B cell (primary cell): ENCODE data around the gene POTEG. TPM values are rescaled to one million over a fixed set of nuclear protein-coding genes. Genes with fewer than 3 reads are reported as not detected.
"Not testable (repeated sequence)": the region's sequence is repeated elsewhere in the genome, so short reads cannot be mapped to it uniquely, and the experiment has no call there.

ENCODE experiments used
- ATAC-seq: fragments of 200-7000 bp; cut with Tn5 transposase; one replicate; pipeline ENCODE4 v1.10.0; 2021; ENCODE audit warnings: low read depth, mild to moderate bottlenecking, moderate number of reproducible peaks, moderate library complexity
- CTCF ChIA-PET: fragments of 350-600 bp; sonication (Branson Sonifier 250); formaldehyde crosslinking; loops from one replicate; lab custom pipeline; 2021; ENCODE audit warnings: antibody characterized with exemption, inconsistent platforms; lab: Charles Lee
- POLR2A ChIA-PET: fragments of 350-600 bp; sonication (Branson Sonifier 250); formaldehyde crosslinking; loops from one replicate; lab custom pipeline; 2021; ENCODE audit warnings: antibody characterized with exemption; lab: Charles Lee
- DNase-seq: peaks from one replicate; pipeline ENCODE4 v3.0.0; 2013
- H2AFZ ChIP-seq: 2 replicates; pipeline ENCODE4 v1.6.1; 2012; ENCODE audit warnings: mild to moderate bottlenecking, low read depth, low read length; ENCODE audit not compliant: insufficient read depth, poor library complexity, severe bottlenecking
- H3K27ac ChIP-seq, 2 donors: 1 replicate in 1 of 2; 2 replicates in 1 of 2; pipeline ENCODE4 v1.5.1; 2012 to 2013; ENCODE audit warnings: low read length in 2 of 2, mild to moderate bottlenecking in 2 of 2, moderate library complexity in 1 of 2
- H3K27me3 ChIP-seq, 4 experiments: fragments of 200-600 bp in 1 of 4; sonication (generic) in 1 of 4; replicated peaks in 1 of 4; 1 replicate in 2 of 4; 2 replicates in 2 of 4; pipeline versions ENCODE4 v1.6.1 to v1.7.0; 2013 to 2016; ENCODE audit warnings: low read length in 3 of 4, mild to moderate bottlenecking in 2 of 4, mixed read lengths in 1 of 4, moderate library complexity in 1 of 4; ENCODE audit not compliant: insufficient read depth in 4 of 4, control insufficient read depth in 3 of 4; ENCODE audit errors: control extremely low read depth in 1 of 4
- H3K36me3 ChIP-seq, 2 experiments: replicated peaks in 1 of 2; 1 replicate in 1 of 2; 2 replicates in 1 of 2; pipeline versions ENCODE4 v1.6.1 to v1.7.1; 2013; ENCODE audit warnings: low read length in 1 of 2; ENCODE audit not compliant: insufficient read depth in 2 of 2, control insufficient read depth in 1 of 2; ENCODE audit errors: control extremely low read depth in 1 of 2, extremely low read depth in 1 of 2
- H3K4me1 ChIP-seq, 2 donors: fragments of 200-600 bp in 1 of 2; sonication (generic) in 1 of 2; 1 replicate in 1 of 2; 2 replicates in 1 of 2; pipeline versions ENCODE4 v1.5.1 to v1.6.1; 2013 to 2017; ENCODE audit warnings: low read length in 2 of 2; ENCODE audit not compliant: control insufficient read depth in 2 of 2, insufficient read depth in 2 of 2
- H3K4me2 ChIP-seq: replicated peaks from 2 replicates; pipeline ENCODE3; 2012; ENCODE audit warnings: mild to moderate bottlenecking, low read depth, low read length; ENCODE audit not compliant: poor library complexity, severe bottlenecking
- H3K4me3 ChIP-seq, 5 experiments: fragments of 200-600 bp in 1 of 5; sonication (generic) in 1 of 5; 1 replicate in 3 of 5; 2 replicates in 2 of 5; pipeline versions ENCODE4 v1.5.1 to v1.7.0; 2011 to 2016; ENCODE audit warnings: low read length in 4 of 5, mild to moderate bottlenecking in 4 of 5, low read depth in 2 of 5, control low read depth in 1 of 5, moderate library complexity in 1 of 5; ENCODE audit not compliant: insufficient read depth in 1 of 5; ENCODE audit errors: control extremely low read depth in 1 of 5, extremely low read depth in 1 of 5
- H3K79me2 ChIP-seq: fragments of 200-600 bp; sonication (generic); one replicate; pipeline ENCODE4 v1.6.0; 2016; ENCODE audit warnings: low read length; ENCODE audit not compliant: control insufficient read depth, insufficient read depth
- H3K9ac ChIP-seq: fragments of 200-600 bp; sonication (generic); 2 replicates; pipeline ENCODE4 v1.6.1; 2017; ENCODE audit warnings: mild to moderate bottlenecking, low read length, moderate library complexity
- H3K9me3 ChIP-seq, 3 donors: one replicate each; pipeline versions ENCODE4 v1.6.1 to v1.7.1; 2013; ENCODE audit warnings: low read length in 2 of 3; ENCODE audit not compliant: control insufficient read depth in 2 of 3, insufficient read depth in 1 of 3; ENCODE audit errors: control extremely low read depth in 1 of 3
- H4K20me1 ChIP-seq: 2 replicates; pipeline ENCODE4 v1.6.0; 2012; ENCODE audit warnings: mild to moderate bottlenecking, low read length; ENCODE audit not compliant: insufficient read depth, control insufficient read depth, poor library complexity, severe bottlenecking
- H3K27ac Mint-ChIP-seq: one replicate; pipeline ENCODE4 v1.8.0; 2021; ENCODE audit warnings: mixed read lengths
- H3K27me3 Mint-ChIP-seq: one replicate; pipeline ENCODE4 v1.8.0; 2021; ENCODE audit warnings: mixed read lengths
- H3K4me1 Mint-ChIP-seq: one replicate; pipeline ENCODE4 v1.8.0; 2021; ENCODE audit warnings: mixed read lengths
- H3K4me3 Mint-ChIP-seq: one replicate; pipeline ENCODE4 v1.8.0; 2021; ENCODE audit warnings: mixed read lengths
- H3K9me3 Mint-ChIP-seq: one replicate; pipeline ENCODE4 v1.8.0; 2022; ENCODE audit warnings: mixed read lengths; ENCODE audit not compliant: insufficient read depth
- WGBS: methylation state at CpG from one replicate; pipeline ENCODE4 v1.1.5; 2013; ENCODE audit warnings: missing lambda C conversion rate; ENCODE audit not compliant: insufficient coverage; 5-methylcytosine and 5-hydroxymethylcytosine counted together
- intact Hi-C: fragments of 100-400 bp; cut with micrococcal nuclease; formaldehyde crosslinking; loops from one replicate; pipeline ENCODE4 v1.10.0; 2022
- polyA plus RNA-seq: library from polyadenylated mRNA; depleted of rRNA; stranded (reverse); fragments of >200 nt; gene quantifications from 2 replicates; pipeline ENCODE4 v1.2.3, GENCODE V29; 2012
- total RNA-seq, 2 donors: library from RNA; stranded (reverse); fragments of 120-200 nt in 1 of 2; gene quantifications; 1 replicate in 1 of 2; 2 replicates in 1 of 2; pipeline versions ENCODE4 v1.2.3 to v1.2.4, GENCODE V29; 2013 to 2022

The POTEG gene
- total and polyA plus RNA-seq, 2 donors (not counting 1 experiment from before 2014, with no cell fraction given) = 0.24 TPM; not detected in 1

DNA sequence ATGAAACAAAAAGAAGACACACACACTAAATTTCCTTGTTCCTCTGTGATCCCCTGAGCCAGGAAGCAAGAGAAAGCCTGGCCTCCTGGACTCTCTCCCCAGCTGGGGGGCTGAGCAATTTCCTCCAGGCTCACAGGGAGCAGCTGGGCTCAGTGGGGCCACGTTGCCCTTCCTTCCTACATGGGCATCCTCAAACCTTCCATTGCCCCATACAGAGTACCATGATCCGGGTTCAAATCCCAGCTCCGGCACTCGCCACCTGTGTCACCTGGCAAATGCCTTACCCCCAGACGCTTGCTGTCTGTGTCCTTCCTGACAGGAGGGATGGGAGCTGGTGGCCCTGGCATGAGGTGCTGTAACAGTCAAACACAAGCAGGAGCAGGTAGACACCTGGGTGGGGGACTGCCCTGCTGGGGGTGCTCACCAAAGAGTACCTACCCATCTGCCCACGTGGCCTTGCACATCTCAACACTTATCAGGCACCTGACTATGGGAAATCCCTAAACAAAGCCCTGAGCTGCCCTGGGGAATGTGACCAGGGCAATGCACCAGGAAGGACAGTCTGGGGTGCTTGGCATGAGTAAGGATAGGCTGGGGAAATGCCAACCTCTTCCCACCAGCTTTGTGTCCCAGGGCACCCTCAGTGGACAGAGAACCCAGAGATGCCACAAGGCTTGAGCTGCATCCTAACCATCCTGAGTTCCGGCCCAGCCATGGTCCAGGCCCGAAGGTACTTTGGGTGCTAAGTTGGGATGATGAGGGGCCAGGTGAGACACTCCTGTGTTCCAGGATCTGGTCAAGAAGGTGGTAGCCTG lies 2.4 kb upstream of the POTEG start:
- H3K4me2 ChIP-seq, H3K27ac Mint-ChIP-seq, intact Hi-C loops, POLR2A ChIA-PET, H3K36me3 ChIP-seq, H3K4me1 Mint-ChIP-seq, H3K4me3 ChIP-seq, DNase-seq, H3K27ac ChIP-seq, ATAC-seq, H3K9me3 Mint-ChIP-seq, H4K20me1 ChIP-seq, H3K4me3 Mint-ChIP-seq, H3K79me2 ChIP-seq, H3K27me3 ChIP-seq, CTCF ChIA-PET, H3K9ac ChIP-seq, H2AFZ ChIP-seq, H3K27me3 Mint-ChIP-seq, H3K4me1 ChIP-seq, H3K9me3 ChIP-seq: not testable (repeated sequence)
- no CpG with 5 or more reads among the region's 8 CpGs for WGBS

DNA sequence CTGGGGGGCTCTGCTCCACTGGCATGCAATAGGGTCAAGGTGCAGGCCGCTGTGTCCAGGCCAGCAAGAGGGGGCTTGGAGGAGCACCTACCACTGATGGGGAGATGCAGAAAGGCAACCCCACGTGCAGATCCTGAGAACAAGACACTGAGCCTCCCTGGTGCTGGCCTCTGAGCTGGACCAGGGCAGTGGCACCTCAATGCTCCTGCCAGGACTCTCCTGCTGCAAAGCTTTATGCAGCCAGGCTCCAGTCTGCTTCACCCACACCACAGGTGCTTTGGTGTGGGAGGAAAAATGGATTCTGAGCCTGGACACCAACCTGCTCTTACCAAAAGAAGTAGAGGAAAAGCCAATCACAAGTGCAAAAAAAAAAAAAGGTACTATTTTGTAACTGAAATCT lies 1.7 kb upstream of the POTEG start:
- H3K9me3 Mint-ChIP-seq, H3K9ac ChIP-seq, H3K4me3 ChIP-seq, H3K36me3 ChIP-seq, H3K27ac Mint-ChIP-seq, H3K4me2 ChIP-seq, CTCF ChIA-PET, ATAC-seq, H3K4me1 Mint-ChIP-seq, H3K9me3 ChIP-seq, POLR2A ChIA-PET, H3K4me3 Mint-ChIP-seq, intact Hi-C loops, H3K27me3 ChIP-seq, H4K20me1 ChIP-seq, H3K79me2 ChIP-seq, H3K27ac ChIP-seq, H2AFZ ChIP-seq, H3K27me3 Mint-ChIP-seq, H3K4me1 ChIP-seq, DNase-seq: not testable (repeated sequence)
- no CpG with 5 or more reads among the region's 2 CpGs for WGBS

DNA sequence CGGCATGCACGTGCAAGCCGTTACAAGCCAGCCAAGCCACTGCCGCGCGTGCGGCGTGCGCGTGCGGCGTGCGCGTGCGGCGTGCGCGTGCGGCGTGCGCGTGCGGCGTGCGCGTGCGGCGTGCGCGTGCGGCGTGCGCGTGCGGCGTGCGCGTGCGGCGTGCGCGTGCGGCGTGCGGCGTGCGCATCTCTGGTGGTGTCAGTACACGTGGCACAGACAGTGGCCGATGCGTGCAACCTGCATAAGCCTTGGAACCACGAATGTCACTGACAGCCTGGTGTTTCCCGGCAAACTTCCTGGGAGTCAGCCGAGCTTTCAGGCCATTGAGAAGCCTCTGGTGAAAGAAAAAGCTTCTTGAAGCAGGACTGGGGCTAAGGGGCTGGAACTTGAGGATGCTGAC lies 750 bp upstream of the POTEG start:
- H3K36me3 ChIP-seq, H3K27me3 ChIP-seq, POLR2A ChIA-PET, H3K9me3 Mint-ChIP-seq, H3K4me3 ChIP-seq, CTCF ChIA-PET, H4K20me1 ChIP-seq, H3K79me2 ChIP-seq, H3K4me1 Mint-ChIP-seq, ATAC-seq, H3K4me1 ChIP-seq, H3K4me3 Mint-ChIP-seq, H3K27ac ChIP-seq, intact Hi-C loops, H2AFZ ChIP-seq, H3K9me3 ChIP-seq, H3K27me3 Mint-ChIP-seq, H3K27ac Mint-ChIP-seq, H3K9ac ChIP-seq, H3K4me2 ChIP-seq, DNase-seq: not testable (repeated sequence)
- WGBS = 95% methylated on average over 22 of the region's 53 CpGs

DNA sequence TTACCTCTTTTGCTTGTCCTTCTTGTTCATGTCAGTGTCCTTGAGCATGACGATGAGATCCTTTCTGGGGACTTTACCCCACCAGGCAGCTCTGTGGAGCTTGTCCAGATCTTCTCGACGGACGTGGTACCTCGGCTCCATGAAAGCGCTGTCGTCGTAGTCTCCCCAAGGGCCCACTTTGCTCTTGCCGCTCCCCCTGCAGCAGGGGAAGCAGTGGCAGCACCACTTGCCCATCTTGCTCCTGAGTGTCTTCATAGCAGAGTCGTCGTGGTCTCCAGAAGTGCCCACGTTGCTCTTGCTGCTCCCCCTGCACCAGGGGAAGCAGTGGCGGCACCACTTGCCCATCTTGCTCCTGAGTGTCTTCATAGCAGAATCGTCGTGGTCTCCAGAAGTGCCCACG lies 376 bp downstream of the POTEG start:
- 80% methylated on average over 1 of the region's 16 CpGs for WGBS
- H3K27me3 ChIP-seq, POLR2A ChIA-PET, H3K27ac Mint-ChIP-seq, intact Hi-C loops, H3K36me3 ChIP-seq, CTCF ChIA-PET, ATAC-seq, H3K4me2 ChIP-seq, H3K9ac ChIP-seq, H3K27ac ChIP-seq, H3K79me2 ChIP-seq, DNase-seq, H3K27me3 Mint-ChIP-seq, H3K4me1 Mint-ChIP-seq, H3K9me3 ChIP-seq, H3K9me3 Mint-ChIP-seq, H2AFZ ChIP-seq, H3K4me3 ChIP-seq, H4K20me1 ChIP-seq, H3K4me1 ChIP-seq, H3K4me3 Mint-ChIP-seq: not testable (repeated sequence)
